IgD-negative memory B cell (primary cell): ENCODE data around the gene LOXL1. TPM values are rescaled to one million over a fixed set of nuclear protein-coding genes. Genes with fewer than 3 reads are reported as not detected.

Source experiments
- H3K27ac Mint-ChIP-seq, 3 donors: one replicate each; pipeline ENCODE4 v1.8.0; 2020 to 2022; ENCODE audit warnings: mild to moderate bottlenecking in 3 of 3, mixed read lengths in 3 of 3, moderate library complexity in 1 of 3
- H3K27me3 Mint-ChIP-seq: one replicate; pipeline ENCODE4 v1.8.0; 2021; ENCODE audit warnings: mixed read lengths
- H3K36me3 Mint-ChIP-seq: one replicate; pipeline ENCODE4 v1.8.0; 2020; ENCODE audit warnings: mild to moderate bottlenecking, mixed read lengths
- H3K4me1 Mint-ChIP-seq, 3 donors: one replicate each; pipeline ENCODE4 v1.8.0; 2020 to 2022; ENCODE audit warnings: mixed read lengths in 3 of 3, mild to moderate bottlenecking in 1 of 3
- H3K4me3 Mint-ChIP-seq, 4 donors: one replicate each; pipeline ENCODE4 v1.8.0; 2020 to 2022; ENCODE audit warnings: mild to moderate bottlenecking in 4 of 4, mixed read lengths in 4 of 4, moderate library complexity in 3 of 4
- H3K9me3 Mint-ChIP-seq, 3 donors: one replicate each; pipeline ENCODE4 v1.8.0; 2020 to 2021; ENCODE audit warnings: mixed read lengths in 3 of 3, mild to moderate bottlenecking in 1 of 3
- polyA plus RNA-seq: library from polyadenylated mRNA; unstranded; fragments of 300-500 nt; fragmentation: Illumina TruSeq; gene quantifications from one replicate; pipeline ENCODE4 v1.2.3, GENCODE V29; 2021

LOXL1 gene
- 0.55 TPM for polyA plus RNA-seq

GRCh38 chr15:73926219-73927002 lies at the start of gene LOXL1:
Gene LOXL1 (plus strand): TSS chr15:73926462. CDS start chr15:73926784, 322 bp downstream.
- peak within 1 kb of the TSS in 2 of 3 donors; percentile 32 to 41 for H3K27ac Mint-ChIP-seq
- peaks cover 0 to 16% (median 14%) of the 10 kb centered on the region in 3 donors for H3K4me1 Mint-ChIP-seq

GRCh38 chr15:73879426-73879825 lies 46.8 kb upstream of the LOXL1 start:
- peaks cover 17% of the 10 kb centered on the region for H3K27me3 Mint-ChIP-seq
- H3K36me3 Mint-ChIP-seq, result peaks cover 2% of the 10 kb centered on the region

More at GRCh38 chr15:73926219-73927002, at the start of gene LOXL1:
- no peaks in the 10 kb centered on the region for H3K9me3 Mint-ChIP-seq
- peaks cover 8% of the 10 kb centered on the region for H3K27me3 Mint-ChIP-seq
- H3K4me3 Mint-ChIP-seq, result peak within 1 kb of the TSS; percentile 52 to 74 (median 59)
- no peaks in the 10 kb centered on the region for H3K36me3 Mint-ChIP-seq

GRCh38 chr15:73881579-73882320 lies 44.5 kb upstream of the LOXL1 start:
- Mint-ChIP-seq H3K27me3 (peaks cover 10% of the 10 kb centered on the region), H3K9me3 (peaks cover 0 to 2% (median 0%) of the 10 kb centered on the region in 3 donors), H3K27ac (no peak overlapping the region), H3K36me3 (no peaks in the 10 kb centered on the region), H3K4me3 (no peak overlapping the region), H3K4me1 (no peaks in the 10 kb centered on the region)

More at GRCh38 chr15:73879426-73879825, 46.8 kb upstream of the LOXL1 start:
- Mint-ChIP-seq H3K9me3 (peaks cover 0 to 3% (median 0%) of the 10 kb centered on the region in 3 donors), H3K27ac (no peak overlapping the region), H3K4me3 (no peak overlapping the region), H3K4me1 (no peaks in the 10 kb centered on the region)

GRCh38 chr15:73882761-73883419 lies 43.4 kb upstream of the LOXL1 start:
- Mint-ChIP-seq H3K4me3 (no peak overlapping the region), H3K36me3 (no peaks in the 10 kb centered on the region), H3K4me1 (no peaks in the 10 kb centered on the region), H3K27me3 (peaks cover 11% of the 10 kb centered on the region), H3K27ac (no peak overlapping the region), H3K9me3 (no peaks in the 10 kb centered on the region)

GRCh38 chr15:73884159-73884558 lies 42.1 kb upstream of the LOXL1 start:
- H3K4me1 Mint-ChIP-seq, result no peaks in the 10 kb centered on the region
- H3K36me3 Mint-ChIP-seq, result no peaks in the 10 kb centered on the region
- peaks cover 12% of the 10 kb centered on the region for H3K27me3 Mint-ChIP-seq
- H3K9me3 Mint-ChIP-seq, result no peaks in the 10 kb centered on the region
- no peak overlapping the region for H3K4me3 Mint-ChIP-seq
- H3K27ac Mint-ChIP-seq, result no peak overlapping the region

- Mint-ChIP-seq H3K27me3 (peaks cover 21% of the 10 kb centered on the region), H3K27ac (no peak overlapping the region)
Measured at GRCh38 chr15:73885954-73886700, 40.1 kb upstream of the LOXL1 start.

GRCh38 chr15:73886717-73887345 lies 39.4 kb upstream of the LOXL1 start:
- Mint-ChIP-seq H3K27me3 (peaks cover 20% of the 10 kb centered on the region), H3K4me3 (no peak overlapping the region), H3K27ac (no peak overlapping the region), H3K9me3 (no peaks in the 10 kb centered on the region), H3K4me1 (no peaks in the 10 kb centered on the region), H3K36me3 (no peaks in the 10 kb centered on the region)

More at GRCh38 chr15:73885954-73886700, 40.1 kb upstream of the LOXL1 start:
- H3K4me1 Mint-ChIP-seq, result no peaks in the 10 kb centered on the region
- H3K9me3 Mint-ChIP-seq, result no peaks in the 10 kb centered on the region
- H3K4me3 Mint-ChIP-seq, result no peak overlapping the region
- H3K36me3 Mint-ChIP-seq, result no peaks in the 10 kb centered on the region

GRCh38 chr15:73887481-73887880 lies 38.8 kb upstream of the LOXL1 start:
- Mint-ChIP-seq H3K27me3 (peaks cover 18% of the 10 kb centered on the region), H3K4me3 (no peak overlapping the region), H3K36me3 (no peaks in the 10 kb centered on the region)

GRCh38 chr15:73888224-73889041 lies 37.8 kb upstream of the LOXL1 start:
- Mint-ChIP-seq H3K4me1 (no peaks in the 10 kb centered on the region), H3K4me3 (no peak overlapping the region)

More at GRCh38 chr15:73887481-73887880, 38.8 kb upstream of the LOXL1 start:
- Mint-ChIP-seq H3K9me3 (no peaks in the 10 kb centered on the region), H3K4me1 (no peaks in the 10 kb centered on the region), H3K27ac (no peak overlapping the region)

GRCh38 chr15:73889053-73889761 lies 37.1 kb upstream of the LOXL1 start:
- peak overlapping the region in 1 of 4 donors; percentile 50 for H3K4me3 Mint-ChIP-seq
- no peaks in the 10 kb centered on the region for H3K36me3 Mint-ChIP-seq
- no peak overlapping the region for H3K27ac Mint-ChIP-seq
- H3K27me3 Mint-ChIP-seq, result peaks cover 17% of the 10 kb centered on the region
- no peaks in the 10 kb centered on the region for H3K4me1 Mint-ChIP-seq
- peaks cover 0 to 4% (median 0%) of the 10 kb centered on the region in 3 donors for H3K9me3 Mint-ChIP-seq

More at GRCh38 chr15:73888224-73889041, 37.8 kb upstream of the LOXL1 start:
- Mint-ChIP-seq H3K27ac (no peak overlapping the region), H3K9me3 (peaks cover 0 to 4% (median 0%) of the 10 kb centered on the region in 3 donors), H3K27me3 (peaks cover 18% of the 10 kb centered on the region), H3K36me3 (no peaks in the 10 kb centered on the region)

- Mint-ChIP-seq H3K9me3 (peaks cover 0 to 4% (median 0%) of the 10 kb centered on the region in 3 donors), H3K4me3 (peak overlapping the region in 1 of 4 donors; percentile 50), H3K27ac (no peak overlapping the region), H3K36me3 (no peaks in the 10 kb centered on the region), H3K4me1 (no peaks in the 10 kb centered on the region), H3K27me3 (peaks cover 15% of the 10 kb centered on the region)
Measured at GRCh38 chr15:73889762-73890124, 36.5 kb upstream of the LOXL1 start.

- Mint-ChIP-seq H3K9me3 (peaks cover 0 to 4% (median 0%) of the 10 kb centered on the region in 3 donors), H3K27me3 (peaks cover 18% of the 10 kb centered on the region), H3K4me1 (no peaks in the 10 kb centered on the region), H3K27ac (no peak overlapping the region), H3K4me3 (no peak overlapping the region), H3K36me3 (no peaks in the 10 kb centered on the region)
Measured at GRCh38 chr15:73891328-73892315, 34.6 kb upstream of the LOXL1 start.
